IMR-90 (cell line): Measurements from ENCODE around the gene KRT72. TPM values are rescaled to one million over a fixed set of nuclear protein-coding genes. Genes with fewer than 3 reads are reported as not detected.

Source experiments
- ATAC-seq: fragments of 200-7000 bp; cut with Tn5 transposase; 2 replicates; pipeline ENCODE4 v1.9.1; 2020; ENCODE audit warnings: low read depth, mild to moderate bottlenecking, moderate library complexity
- BruUV-seq: library from RNA; stranded (reverse); fragments of 400-500 nt; replicated peaks from 2 replicates; lab custom pipeline; 2021; lab: Mats Ljungman, UMichigan
- CTCF ChIA-PET: fragments of 300-600 bp; formaldehyde crosslinking; extraction: SDS; loops from one replicate; lab custom pipeline; 2021; ENCODE audit warnings: antibody characterized with exemption; lab: Yijun Ruan, JAX
- POLR2A ChIA-PET: fragments of 300-600 bp; sonication (Branson Sonifier 250); formaldehyde crosslinking; loops from one replicate; lab custom pipeline; 2022; ENCODE audit warnings: antibody characterized with exemption; ENCODE audit not compliant: unreplicated experiment; lab: Charles Lee
- DNase-seq: peaks from one replicate; pipeline ENCODE4 v3.0.0; 2013
- H2AFZ ChIP-seq: replicated peaks from 2 replicates; pipeline ENCODE3; 2013; ENCODE audit warnings: low read length, mild to moderate bottlenecking; ENCODE audit not compliant: poor library complexity
- H2AK5ac ChIP-seq: 2 replicates; pipeline ENCODE4 v1.6.1; 2013; ENCODE audit warnings: low read depth, low read length, inconsistent platforms
- H2AK9ac ChIP-seq: replicated peaks from 2 replicates; pipeline ENCODE3; 2013; ENCODE audit warnings: mild to moderate bottlenecking, low read depth, low read length, moderate library complexity; ENCODE audit not compliant: poor library complexity
- H2BK120ac ChIP-seq: 2 replicates; pipeline ENCODE4 v1.6.1; 2013; ENCODE audit warnings: low read depth, low read length, inconsistent platforms
- H2BK15ac ChIP-seq: 3 replicates; pipeline ENCODE4 v1.6.1; 2013; ENCODE audit warnings: low read depth, low read length, inconsistent platforms
- H2BK20ac ChIP-seq: 2 replicates; pipeline ENCODE4 v1.6.1; 2013; ENCODE audit warnings: low read depth, mild to moderate bottlenecking, inconsistent platforms, low read length, moderate library complexity
- H2BK5ac ChIP-seq: 2 replicates; pipeline ENCODE4 v1.6.1; 2013; ENCODE audit warnings: mild to moderate bottlenecking, low read depth, low read length, inconsistent platforms; ENCODE audit not compliant: poor library complexity, severe bottlenecking
- H3K14ac ChIP-seq: replicated peaks from 2 replicates; pipeline ENCODE4 v1.6.1; 2013; ENCODE audit warnings: low read depth, low read length, inconsistent platforms
- H3K18ac ChIP-seq: 2 replicates; pipeline ENCODE4 v1.6.1; 2013; ENCODE audit warnings: low read depth, low read length, control low read depth
- H3K23ac ChIP-seq: 2 replicates; pipeline ENCODE4 v1.6.1; 2013; ENCODE audit warnings: low read depth, low read length, inconsistent platforms
- H3K27ac ChIP-seq: 2 replicates; pipeline ENCODE4 v1.5.1; 2013; ENCODE audit warnings: mild to moderate bottlenecking, control low read depth, low read length; ENCODE audit not compliant: insufficient read depth
- H3K27me3 ChIP-seq: 2 replicates; pipeline ENCODE4 v1.6.1; 2013; ENCODE audit warnings: low read length; ENCODE audit not compliant: control insufficient read depth, insufficient read depth
- H3K36me3 ChIP-seq: 2 replicates; pipeline ENCODE4 v1.6.1; 2013; ENCODE audit warnings: low read length, mixed read lengths; ENCODE audit not compliant: control insufficient read depth, insufficient read depth
- H3K4ac ChIP-seq: 2 replicates; pipeline ENCODE4 v1.6.1; 2013; ENCODE audit warnings: low read depth, low read length, inconsistent platforms
- H3K4me1 ChIP-seq: 2 replicates; pipeline ENCODE4 v1.6.1; 2013; ENCODE audit warnings: low read length, mixed read lengths; ENCODE audit not compliant: control insufficient read depth, insufficient read depth
- H3K4me2 ChIP-seq: 2 replicates; pipeline ENCODE4 v1.6.1; 2013; ENCODE audit warnings: low read depth, mild to moderate bottlenecking, control low read depth, low read length, moderate library complexity
- H3K4me3 ChIP-seq: 2 replicates; pipeline ENCODE4 v1.5.1; 2013; ENCODE audit warnings: low read depth, mild to moderate bottlenecking, control low read depth, low read length, moderate library complexity; ENCODE audit not compliant: insufficient read depth
- H3K56ac ChIP-seq: 2 replicates; pipeline ENCODE4 v1.6.1; 2013; ENCODE audit warnings: low read length, inconsistent platforms; ENCODE audit not compliant: insufficient read depth; ENCODE audit errors: extremely low read depth
- H3K79me1 ChIP-seq, 2 experiments: 2 replicates each; pipeline ENCODE4 v1.6.1; 2013; ENCODE audit warnings: low read length in 2 of 2, inconsistent platforms in 1 of 2, low read depth in 1 of 2
- H3K9ac ChIP-seq: 2 replicates; pipeline ENCODE4 v1.6.1; 2013; ENCODE audit warnings: low read depth, low read length, control low read depth
- H3K9me1 ChIP-seq: 2 replicates; pipeline ENCODE4 v1.6.1; 2013; ENCODE audit warnings: low read length, inconsistent platforms; ENCODE audit not compliant: insufficient read depth
- H3K9me3 ChIP-seq: 2 replicates; pipeline ENCODE4 v1.6.1; 2013; ENCODE audit warnings: low read length; ENCODE audit not compliant: control insufficient read depth, insufficient read depth
- H4K20me1 ChIP-seq: 2 replicates; pipeline ENCODE4 v1.6.1; 2013; ENCODE audit warnings: low read length, inconsistent platforms; ENCODE audit not compliant: insufficient read depth
- H4K5ac ChIP-seq: 2 replicates; pipeline ENCODE4 v1.6.1; 2013; ENCODE audit warnings: mild to moderate bottlenecking, low read depth, low read length, control low read depth
- H4K8ac ChIP-seq, 2 experiments: 2 replicates each; pipeline ENCODE4 v1.6.1; 2013; ENCODE audit warnings: low read depth in 2 of 2, low read length in 2 of 2, control low read depth in 1 of 2, inconsistent platforms in 1 of 2
- H4K91ac ChIP-seq: 2 replicates; pipeline ENCODE4 v1.6.1; 2013; ENCODE audit warnings: low read depth, low read length, inconsistent platforms; ENCODE audit not compliant: insufficient read depth
- MAFK ChIP-seq: IDR thresholded peaks from 2 replicates; pipeline ENCODE4 v1.6.1; 2012; ENCODE audit warnings: low read depth, low read length, improper control_type of control experiment
- MAZ ChIP-seq: IDR thresholded peaks from 2 replicates; pipeline ENCODE4 v1.6.1; 2012; ENCODE audit warnings: low read depth, mild to moderate bottlenecking, low read length, improper control_type of control experiment, moderate library complexity, borderline replicate concordance
- WGBS, 2 experiments: methylation state at CpG; one replicate each; pipeline versions ENCODE4 v1.1.5 to v1.1.7; 2013; ENCODE audit warnings: missing lambda C conversion rate in 2 of 2; ENCODE audit not compliant: insufficient read length in 1 of 2; ENCODE audit errors: extremely low coverage in 2 of 2; 5-methylcytosine and 5-hydroxymethylcytosine counted together
- dilution Hi-C: fragments of 300-500 bp; cut with HindIII; formaldehyde crosslinking; loops from one replicate; pipeline ENCODE4 v1.14.3; 2018; ENCODE audit warnings: low sequenced_read_pairs; ENCODE audit not compliant: unreplicated experiment
- in situ Hi-C: fragments of 300-500 bp; cut with MboI; formaldehyde crosslinking; loops from 3 replicates; pipeline ENCODE4 v1.14.3; 2019; ENCODE audit warnings: low sequenced_read_pairs, inconsistent platforms, mixed read lengths
- intact Hi-C: fragments of 100-400 bp; cut with micrococcal nuclease; formaldehyde crosslinking; loops from 2 replicates; pipeline ENCODE4 v1.10.0; 2022
- polyA plus RNA-seq, 3 experiments: library from polyadenylated mRNA; depleted of rRNA; stranded (reverse); fragments of >200 nt; gene quantifications; 2 replicates each; pipeline ENCODE4 v1.2.3, GENCODE V29; 2012; ENCODE audit warnings: low replicate concordance in 1 of 3
- total RNA-seq: library from RNA; depleted of rRNA; stranded (reverse); fragments of >200 nt; gene quantifications from 2 replicates; pipeline ENCODE4 v1.2.3, GENCODE V29; 2012

Gene KRT72
- total and polyA plus RNA-seq, 2 of the 4 experiments (the other 2 are of a cell fraction) = not detected

DNA sequence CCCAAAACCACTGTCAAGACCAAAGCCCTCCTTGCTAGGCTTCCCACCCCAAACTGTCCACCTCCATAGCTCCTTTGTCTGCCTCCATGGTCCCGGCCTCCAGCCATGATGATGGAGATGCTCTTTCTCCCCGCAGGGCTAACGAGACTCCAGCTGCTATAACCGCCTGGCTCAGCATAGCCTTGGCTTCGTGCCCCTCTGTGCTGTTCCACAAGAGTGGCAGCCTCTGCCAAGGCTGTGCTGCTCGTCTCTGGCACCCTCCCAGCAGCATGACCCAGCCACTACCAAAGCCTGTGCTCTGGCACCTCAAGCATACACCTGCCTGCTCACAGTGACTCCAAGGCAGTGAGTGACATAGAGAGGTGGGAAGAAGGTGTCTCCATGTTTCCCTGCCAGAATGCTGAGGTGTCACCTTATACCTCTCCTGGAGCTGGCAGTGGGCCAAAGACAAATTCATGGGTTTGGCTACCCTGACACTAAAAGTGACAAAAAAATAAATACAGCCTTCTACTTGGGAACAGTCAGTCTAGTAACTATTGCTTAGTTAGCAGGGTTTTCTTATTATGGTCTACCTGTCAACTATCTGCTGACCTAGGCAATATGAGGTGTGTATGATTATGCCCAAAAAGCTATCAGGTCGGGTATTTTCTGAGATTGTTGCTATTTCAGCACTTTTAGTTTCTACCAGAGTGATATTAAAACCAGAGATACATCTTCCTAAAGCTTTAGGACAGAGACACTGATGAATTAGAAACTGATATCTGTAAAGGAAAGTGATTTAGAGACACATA is 33.2 kb upstream of the KRT72 start:
- DNase-seq = no peak
- Histone ChIP-seq H3K9me1 (no peaks in the 10 kb centered on the region), H2AFZ (no peak overlapping the region), H3K9ac (no peak overlapping the region), H3K23ac (no peak overlapping the region), H3K79me1 (no peaks in the 10 kb centered on the region), H3K36me3 (no peaks in the 10 kb centered on the region), H2BK5ac (no peak overlapping the region), H4K91ac (no peak overlapping the region), H3K14ac (no peak overlapping the region), H3K27me3 (peaks cover 11% of the 10 kb centered on the region), H3K56ac (no peak overlapping the region), H3K18ac (no peak overlapping the region), H2AK9ac (no peak overlapping the region), H2BK20ac (no peak overlapping the region), H2AK5ac (no peak overlapping the region), H3K4me3 (no peak overlapping the region), H4K5ac (no peak overlapping the region), H2BK120ac (no peak overlapping the region), H4K20me1 (no peaks in the 10 kb centered on the region; the same call in 1 of the 2 replicates), H2BK15ac (no peak overlapping the region), H3K9me3 (no peaks in the 10 kb centered on the region), H3K27ac (no peak overlapping the region), H3K4me2 (no peak overlapping the region), H4K8ac (no peak overlapping the region), H3K4ac (no peak overlapping the region), H3K4me1 (no peaks in the 10 kb centered on the region)
- CTCF ChIA-PET = no interaction called here
- TF ChIP-seq MAZ (no peak), MAFK (peak; percentile 89)
- intact Hi-C loops = no loop called here
- BruUV-seq = no TSS peak
- dilution Hi-C loops = no loop called here
- in situ Hi-C loops = no loop called here
- no CpG with 5 or more reads among the region's 7 CpGs for WGBS, 2 experiments
- ATAC-seq = no peak
- POLR2A ChIA-PET = no interaction called here
